Stimulated activated naive CD4-positive, alpha-beta T cell (primary cell): Measurements from ENCODE around the gene DNAH5.
"Not testable (repeated sequence)": the region's sequence is repeated elsewhere in the genome, so short reads cannot be mapped to it uniquely, and the experiment has no call there.

Experiments used
- DNase-seq, 6 experiments: peaks; one replicate each; lab custom pipeline; 2025; lab: John Stamatoyannopoulos, UW

The DNAH5 gene, protein sequence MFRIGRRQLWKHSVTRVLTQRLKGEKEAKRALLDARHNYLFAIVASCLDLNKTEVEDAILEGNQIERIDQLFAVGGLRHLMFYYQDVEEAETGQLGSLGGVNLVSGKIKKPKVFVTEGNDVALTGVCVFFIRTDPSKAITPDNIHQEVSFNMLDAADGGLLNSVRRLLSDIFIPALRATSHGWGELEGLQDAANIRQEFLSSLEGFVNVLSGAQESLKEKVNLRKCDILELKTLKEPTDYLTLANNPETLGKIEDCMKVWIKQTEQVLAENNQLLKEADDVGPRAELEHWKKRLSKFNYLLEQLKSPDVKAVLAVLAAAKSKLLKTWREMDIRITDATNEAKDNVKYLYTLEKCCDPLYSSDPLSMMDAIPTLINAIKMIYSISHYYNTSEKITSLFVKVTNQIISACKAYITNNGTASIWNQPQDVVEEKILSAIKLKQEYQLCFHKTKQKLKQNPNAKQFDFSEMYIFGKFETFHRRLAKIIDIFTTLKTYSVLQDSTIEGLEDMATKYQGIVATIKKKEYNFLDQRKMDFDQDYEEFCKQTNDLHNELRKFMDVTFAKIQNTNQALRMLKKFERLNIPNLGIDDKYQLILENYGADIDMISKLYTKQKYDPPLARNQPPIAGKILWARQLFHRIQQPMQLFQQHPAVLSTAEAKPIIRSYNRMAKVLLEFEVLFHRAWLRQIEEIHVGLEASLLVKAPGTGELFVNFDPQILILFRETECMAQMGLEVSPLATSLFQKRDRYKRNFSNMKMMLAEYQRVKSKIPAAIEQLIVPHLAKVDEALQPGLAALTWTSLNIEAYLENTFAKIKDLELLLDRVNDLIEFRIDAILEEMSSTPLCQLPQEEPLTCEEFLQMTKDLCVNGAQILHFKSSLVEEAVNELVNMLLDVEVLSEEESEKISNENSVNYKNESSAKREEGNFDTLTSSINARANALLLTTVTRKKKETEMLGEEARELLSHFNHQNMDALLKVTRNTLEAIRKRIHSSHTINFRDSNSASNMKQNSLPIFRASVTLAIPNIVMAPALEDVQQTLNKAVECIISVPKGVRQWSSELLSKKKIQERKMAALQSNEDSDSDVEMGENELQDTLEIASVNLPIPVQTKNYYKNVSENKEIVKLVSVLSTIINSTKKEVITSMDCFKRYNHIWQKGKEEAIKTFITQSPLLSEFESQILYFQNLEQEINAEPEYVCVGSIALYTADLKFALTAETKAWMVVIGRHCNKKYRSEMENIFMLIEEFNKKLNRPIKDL (N-terminal part only)

DNA sequence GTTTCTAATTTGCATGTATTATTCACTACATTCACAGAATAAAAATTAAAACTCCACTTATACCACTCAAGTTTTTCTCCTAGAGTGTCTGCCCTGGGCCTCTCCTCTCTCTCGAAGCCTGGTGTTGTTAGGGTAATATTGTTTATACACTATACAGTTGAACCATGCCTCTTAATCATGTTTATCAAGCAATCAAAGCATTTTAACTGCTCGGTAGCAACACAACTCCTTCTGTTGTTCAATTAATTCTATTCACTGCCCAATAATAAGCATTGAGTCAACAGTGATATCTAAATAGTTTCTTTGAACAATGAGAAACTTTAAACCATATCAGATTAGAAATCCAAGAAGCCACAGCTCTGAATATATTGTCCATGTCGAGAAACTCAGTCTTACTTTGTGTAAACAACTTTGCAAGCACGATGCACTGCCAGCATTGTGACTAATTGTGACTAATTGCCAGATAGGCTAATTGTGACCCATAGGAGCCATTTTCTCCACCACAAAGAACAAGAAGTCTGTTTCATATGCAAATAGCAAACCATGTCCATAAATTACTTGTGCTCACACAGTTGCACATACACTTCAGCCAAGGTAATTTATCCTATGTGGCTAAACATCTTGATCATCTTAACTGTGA is at the start of gene DNAH5:
Gene DNAH5 (minus strand): TSS at position 129 of the 640 bp plus-strand sequence. CDS start 250 bp downstream, outside the sequence.
- DNase-seq, result no peak

DNA sequence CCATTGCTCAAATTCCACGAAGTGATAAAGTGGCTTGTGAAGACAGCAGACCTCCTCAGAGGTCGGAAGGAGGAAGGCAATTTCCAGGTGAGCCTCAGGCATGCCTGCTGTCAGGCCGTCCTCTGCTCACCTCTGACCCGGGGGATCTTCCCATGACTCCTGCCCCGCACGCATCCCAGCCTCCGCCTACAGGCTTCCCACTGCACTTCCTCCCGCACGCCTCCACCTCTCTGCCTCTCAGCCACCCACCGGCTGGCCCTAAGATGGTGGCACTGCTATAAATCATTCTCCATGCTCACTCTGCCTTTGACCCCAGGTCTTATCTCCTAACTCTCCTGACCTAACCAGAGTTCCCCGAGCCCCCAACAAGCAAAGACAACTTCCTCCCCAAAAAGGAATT is 49.4 kb upstream of the DNAH5 start:
- DNase-seq, result no peak

DNA sequence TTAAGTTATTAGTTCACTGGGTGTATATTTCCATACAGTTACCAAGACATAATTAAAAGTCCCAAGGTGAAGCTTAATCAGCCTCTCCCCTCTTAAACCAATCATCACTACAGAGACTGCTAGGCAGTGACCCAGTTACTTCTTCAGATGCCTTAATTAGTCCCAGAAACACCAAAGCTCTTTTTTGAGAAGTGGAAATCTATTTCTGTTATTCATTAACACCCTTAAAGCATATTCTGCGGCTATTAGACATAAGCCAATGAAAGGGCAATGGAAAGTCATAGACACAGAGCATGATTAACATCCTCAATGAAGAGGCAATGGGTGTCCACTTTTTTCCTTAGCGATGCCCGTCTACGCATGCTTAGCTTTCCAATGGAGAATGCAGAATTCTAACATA is 48.3 kb upstream of the DNAH5 start:
- DNase-seq, result no peak

DNA sequence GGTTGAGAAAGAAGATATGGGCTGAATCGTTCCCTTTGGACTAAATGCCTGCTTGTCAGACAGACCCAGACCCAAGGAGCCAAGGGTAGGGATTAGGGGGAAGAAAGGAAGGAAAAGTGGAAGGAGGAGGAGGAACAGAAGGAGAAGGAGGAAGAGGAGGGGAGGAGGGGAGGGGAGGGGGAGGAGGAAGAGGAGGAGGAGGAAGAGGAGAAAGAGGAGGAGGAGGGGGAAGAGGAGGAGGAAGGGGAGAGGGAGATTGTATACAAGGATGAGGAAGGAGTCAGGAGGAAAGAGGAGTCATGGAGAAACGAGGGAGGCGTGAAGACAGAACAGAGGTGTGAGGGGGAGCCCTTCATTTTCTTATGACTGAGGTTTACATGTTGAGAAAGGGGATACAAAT is 46.9 kb upstream of the DNAH5 start:
- DNase-seq, result no peak

DNA sequence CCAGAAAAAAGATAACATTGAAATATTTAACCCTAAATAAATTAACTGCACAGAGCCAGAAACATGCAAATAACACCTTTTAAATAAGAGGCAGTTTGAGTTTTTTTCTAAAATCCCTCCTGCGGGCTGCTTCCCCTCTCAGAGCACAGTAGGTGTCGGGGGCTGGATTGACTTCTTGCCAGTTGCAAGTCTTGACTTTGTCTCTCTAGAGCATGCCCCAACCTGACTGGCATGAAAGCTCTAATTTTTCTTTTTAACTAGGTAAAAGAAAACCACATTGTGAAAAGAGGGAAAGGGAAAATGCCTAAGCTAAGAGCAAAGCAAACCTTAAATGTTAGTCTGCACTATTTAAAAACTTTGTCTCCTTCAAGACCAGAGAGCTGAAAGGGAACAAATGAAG is 46.4 kb upstream of the DNAH5 start:
- DNase-seq, result no peak

DNA sequence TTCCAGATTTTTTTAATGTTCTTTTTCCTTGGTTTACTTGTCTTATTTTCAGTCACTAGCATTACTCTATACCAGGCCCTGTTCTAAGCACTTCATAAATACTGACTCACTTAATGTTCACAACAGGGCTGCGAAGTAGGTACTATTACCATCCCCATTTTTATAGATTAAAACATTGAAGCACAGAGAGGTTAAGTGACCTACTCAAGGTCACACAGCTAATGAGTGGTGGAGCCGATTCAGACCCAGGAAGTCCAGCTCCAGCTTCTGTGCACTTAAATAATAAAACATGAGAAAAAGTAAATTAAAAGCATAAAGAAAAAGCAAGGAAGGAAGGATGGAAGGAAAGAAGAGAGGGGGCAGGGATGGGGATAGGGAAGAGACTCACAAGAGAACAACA is 45.3 kb upstream of the DNAH5 start:
- no peak for DNase-seq

DNA sequence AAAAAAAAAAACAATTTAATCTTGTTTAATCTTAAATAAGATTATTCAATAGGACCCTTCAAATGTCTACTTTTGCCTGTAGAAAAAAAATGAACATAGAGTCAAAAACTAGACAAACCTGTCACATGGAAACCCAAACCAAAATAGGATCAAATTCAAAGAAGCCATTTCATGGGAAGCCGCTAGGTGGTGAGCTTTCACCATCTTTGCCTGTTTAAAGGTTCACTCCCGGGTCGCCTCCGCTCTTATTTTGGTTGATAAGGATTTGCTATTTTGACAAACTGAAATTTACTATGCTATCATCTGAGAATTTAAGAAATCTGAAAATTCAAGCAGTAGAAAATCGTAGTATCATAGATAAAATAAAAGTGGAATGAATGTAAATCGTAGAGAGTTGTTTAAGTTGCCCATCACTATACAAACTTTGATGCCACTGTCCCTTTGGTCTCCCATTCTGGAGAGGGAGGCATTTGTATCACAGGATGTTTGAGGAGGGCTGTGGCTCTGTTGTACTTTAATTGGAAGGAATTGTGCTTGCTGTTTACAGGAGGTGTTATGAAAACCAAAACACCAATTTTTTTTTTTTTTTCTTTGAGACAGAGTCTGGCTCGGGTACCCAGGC is 43.5 kb upstream of the DNAH5 start:
- DNase-seq, result no peak

DNA sequence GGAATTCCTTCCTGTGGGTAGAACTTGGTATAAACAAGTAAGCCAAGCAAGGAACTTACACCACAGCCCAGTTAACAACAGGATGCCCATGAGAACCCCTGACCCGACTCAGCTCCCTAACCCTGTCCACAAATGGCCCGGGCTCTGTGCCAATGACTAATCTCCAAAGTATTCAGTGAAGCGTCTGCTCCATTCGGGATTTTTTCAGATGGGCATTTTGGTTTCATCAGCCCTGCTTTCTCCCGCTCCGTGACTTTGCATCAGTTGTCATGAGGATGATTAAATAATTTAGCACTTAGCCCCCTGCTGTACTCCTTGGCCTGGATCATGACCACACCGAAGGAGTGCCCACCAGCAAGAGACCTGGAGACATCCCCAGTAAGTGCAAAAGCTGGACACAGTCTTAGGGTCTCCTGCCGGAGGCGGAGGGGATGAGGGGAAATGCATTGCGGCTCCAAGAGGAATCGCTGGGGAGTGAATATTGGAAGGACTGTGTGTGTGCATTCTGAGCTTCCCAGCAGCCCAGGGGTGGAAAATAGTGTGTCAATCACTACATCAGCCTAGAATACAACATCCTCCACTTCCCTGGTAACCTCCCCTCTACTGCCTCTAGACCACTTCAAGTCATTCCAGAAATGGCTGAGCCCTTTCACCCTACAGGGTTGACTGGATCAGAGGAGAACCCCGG is 41.4 kb upstream of the DNAH5 start:
- DNase-seq, result no peak

DNA sequence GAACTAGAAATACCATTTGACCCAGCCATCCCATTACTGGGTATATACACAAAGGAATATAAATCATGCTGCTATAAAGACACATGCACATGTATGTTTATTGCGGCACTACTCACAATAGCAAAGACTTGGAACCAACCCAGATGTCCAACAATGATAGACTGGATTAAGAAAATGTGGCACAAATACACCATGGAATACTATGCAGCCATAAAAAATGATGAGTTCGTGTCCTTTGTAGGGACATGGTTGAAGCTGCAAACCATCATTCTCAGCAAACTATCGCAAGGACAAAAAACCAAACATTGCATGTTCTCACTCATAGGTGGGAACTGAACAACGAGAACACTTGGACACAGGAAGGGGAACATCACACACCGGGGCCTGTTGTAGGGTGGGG is 40.4 kb upstream of the DNAH5 start:
- not testable (repeated sequence) for DNase-seq

DNA sequence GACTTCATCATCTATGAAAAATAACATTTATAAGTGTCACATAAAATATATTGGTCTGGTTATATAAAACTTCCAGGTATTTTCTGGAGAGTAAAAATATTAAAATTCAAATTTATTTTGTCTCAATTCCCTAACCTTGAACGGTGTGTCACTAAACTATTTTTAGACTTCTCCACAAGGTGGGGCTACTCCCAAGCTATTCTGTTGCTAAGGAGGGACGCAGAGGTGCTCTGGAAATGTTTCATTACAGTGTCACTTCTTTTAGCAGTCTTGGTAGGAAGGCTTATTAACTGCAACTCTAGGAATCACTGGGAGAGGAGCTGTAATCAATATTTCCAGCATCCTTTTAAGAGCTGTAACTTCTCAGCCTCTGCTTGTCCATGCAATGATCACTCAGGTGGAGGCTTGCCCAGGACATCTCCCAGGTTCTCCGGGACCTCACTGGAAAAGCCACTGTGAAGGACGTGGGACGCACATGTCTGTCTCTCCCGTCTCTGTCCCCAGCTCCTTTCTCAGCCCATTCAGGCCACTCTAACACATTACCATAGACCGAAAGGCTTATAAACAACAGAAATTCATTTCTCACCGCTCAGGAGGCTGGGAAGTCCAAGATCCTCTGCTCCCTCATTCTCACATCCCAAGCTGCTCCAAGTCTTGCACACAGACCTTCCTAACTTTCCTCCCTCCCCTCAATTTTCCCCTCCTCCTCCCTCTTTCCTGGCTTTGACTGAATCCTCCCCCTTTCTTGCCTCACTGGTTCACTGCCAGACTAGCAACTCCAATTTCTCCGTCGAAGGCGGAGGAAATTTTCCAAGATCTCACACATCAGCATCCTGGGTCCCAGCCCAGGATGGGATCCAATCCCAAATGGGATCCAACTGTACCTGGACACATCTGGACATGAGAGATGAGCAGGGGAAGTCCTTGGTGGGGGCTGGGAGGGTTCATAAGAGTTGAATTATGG is 32.7 kb upstream of the DNAH5 start:
- DNase-seq, result no peak

DNA sequence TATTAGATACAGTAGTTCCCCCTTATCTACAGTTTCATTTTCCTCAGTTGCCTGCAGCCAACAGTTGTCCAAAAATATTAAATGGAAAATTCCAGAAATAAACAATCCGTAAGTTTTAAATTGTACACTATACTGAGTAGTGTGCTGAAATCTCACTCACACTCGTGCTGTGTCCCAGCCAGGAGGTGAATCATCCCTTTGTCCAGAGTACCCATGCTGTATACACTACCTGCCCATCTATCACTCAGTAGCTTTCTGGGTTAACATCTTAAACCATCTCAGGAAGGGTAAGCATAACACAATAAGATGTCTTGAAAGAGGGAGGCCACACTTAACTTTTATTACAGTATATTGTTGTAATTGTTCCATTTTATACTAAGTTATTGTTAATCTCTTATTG is 31.7 kb upstream of the DNAH5 start:
- no peak for DNase-seq

DNA sequence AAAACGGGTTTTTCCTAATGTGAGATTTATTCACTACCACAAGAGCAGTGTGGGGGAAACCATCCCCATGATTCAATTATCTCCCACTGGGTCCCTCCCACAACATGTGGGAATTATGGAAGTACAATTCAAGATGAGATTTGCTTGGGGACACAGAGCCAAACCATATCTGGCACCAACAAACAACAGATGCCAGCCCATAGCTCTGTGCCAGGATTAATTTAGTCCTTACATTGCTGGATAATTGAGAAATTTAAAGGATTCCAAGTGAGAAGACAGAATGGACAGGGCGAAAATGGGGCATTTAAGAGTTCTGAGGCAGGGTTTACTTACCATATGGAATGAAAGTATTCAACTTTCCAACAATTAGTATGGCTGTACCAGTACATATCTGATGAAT is 30.8 kb upstream of the DNAH5 start:
- DNase-seq, result no peak

DNA sequence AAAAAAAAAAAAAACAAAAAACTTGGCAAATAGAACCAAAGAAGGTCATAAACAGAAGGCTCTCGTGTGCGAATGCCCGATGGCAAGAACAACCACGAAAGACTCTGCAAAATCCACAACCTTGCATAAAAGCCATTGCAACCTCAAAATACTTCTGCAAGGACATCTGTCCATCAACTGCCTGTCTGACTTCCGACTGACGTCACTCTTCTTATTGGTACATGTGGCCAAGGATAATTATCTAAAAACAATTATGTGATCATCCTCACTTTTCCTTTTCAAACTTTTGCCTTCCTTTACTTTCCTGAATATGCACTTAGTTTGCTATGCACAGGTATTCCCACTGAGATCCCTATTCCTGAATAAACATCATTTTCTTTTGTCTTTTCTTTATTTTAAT is 29.2 kb upstream of the DNAH5 start:
- DNase-seq, result no peak

DNA sequence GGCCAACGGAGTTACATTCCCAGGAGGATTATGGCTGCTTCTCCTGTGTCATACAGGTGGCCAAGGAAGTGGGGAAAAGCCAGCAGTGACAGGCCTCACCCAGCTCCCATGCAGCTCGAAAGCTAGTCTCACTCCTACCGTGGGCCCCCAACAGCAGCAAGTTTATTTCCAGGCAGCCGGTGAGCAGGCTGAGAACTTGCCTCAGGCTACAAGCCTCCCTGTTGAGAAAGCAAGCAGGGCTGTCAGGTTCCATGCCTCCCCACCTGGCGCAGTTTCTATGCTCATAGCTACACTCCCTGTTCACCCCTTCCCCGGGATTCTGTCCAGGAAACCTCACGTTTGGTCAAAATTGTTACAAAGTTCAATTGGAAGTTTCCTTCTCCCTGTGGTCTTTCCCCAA is 27.5 kb upstream of the DNAH5 start:
- DNase-seq, result no peak

DNA sequence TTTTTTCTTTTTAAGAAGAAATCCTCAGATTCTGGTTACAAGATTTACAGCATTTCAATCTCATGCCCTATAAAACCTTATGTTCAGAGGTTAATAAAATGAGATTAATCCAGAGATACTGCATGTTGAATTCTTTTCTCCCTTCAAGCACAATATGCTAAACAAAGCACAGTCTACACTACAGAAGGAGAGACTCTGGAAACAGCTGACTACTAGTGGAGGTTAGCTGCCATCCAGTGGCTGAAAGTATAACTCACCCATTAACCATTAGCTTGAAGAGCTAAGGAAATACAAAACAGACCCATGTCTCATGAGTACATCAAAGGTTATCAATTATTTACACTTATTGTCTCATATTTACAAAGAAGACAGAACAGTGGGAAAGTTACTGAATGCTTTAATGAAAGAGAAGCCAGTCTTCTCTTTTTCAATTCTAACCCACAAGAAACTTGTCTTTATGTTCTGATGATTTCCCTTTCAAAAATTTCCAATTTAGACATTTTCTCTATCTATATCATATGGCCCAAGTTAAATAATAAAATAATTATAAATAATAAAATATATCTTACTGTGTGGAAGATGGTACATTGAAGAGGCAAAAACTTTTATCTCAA is 12.7 kb upstream of the DNAH5 start:
- no peak for DNase-seq

DNA sequence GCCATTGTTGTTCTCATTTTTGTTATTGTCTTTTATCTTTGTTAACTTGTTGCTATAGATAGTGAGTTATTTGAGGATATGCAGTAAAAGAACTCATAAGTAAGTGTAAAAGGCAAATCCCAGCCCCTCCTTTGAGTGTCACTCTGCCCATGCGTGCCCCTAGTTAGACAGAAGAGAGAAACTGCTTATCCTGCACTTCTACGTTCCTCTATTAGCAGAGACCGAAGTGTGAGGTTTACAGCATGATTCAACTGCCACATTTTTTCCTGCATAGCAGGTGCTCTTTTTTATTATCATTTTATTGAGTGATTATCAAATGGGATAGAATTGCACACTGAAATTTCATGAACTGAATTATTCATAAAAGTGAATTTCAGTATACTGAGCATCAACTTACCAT is 12.0 kb upstream of the DNAH5 start:
- no peak for DNase-seq

DNA sequence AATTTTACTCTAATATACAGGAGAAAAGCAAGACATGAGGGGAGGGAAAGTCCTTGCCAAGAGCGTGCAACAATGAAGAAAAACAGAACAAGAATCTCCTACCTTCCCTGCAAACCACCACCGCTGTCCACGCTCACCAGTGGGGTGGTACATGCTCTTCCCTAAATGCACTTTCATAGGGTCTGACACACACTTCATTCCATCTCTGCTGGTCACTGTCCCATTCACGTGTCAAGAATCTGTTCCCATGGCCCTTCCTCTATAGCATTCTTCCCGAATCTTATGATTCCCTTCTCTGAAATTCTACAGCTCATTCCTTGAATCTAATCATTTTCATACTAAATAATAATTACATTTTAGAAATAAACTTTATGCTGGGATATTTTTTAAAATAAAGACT is 11.4 kb upstream of the DNAH5 start:
- no peak for DNase-seq

DNA sequence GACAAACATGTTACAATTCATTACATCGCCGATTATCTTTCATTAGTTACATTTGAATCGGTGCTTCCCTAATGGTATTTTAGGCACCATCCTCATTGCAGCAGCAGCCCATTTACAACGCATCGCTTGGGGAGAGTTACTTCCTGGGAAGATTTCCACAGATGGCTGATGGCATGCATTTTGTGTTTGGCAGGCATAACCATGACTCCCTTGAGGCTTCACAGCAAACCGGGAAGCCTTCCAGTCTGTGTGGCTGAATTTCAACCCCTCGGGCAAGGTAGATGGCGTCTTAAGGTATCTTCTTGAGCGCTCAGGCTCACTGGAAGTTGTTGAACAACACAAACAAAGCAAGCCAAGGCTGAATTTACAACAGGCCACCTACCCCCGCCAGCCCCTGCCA is 1.6 kb upstream of the DNAH5 start:
- DNase-seq, result no peak

DNA sequence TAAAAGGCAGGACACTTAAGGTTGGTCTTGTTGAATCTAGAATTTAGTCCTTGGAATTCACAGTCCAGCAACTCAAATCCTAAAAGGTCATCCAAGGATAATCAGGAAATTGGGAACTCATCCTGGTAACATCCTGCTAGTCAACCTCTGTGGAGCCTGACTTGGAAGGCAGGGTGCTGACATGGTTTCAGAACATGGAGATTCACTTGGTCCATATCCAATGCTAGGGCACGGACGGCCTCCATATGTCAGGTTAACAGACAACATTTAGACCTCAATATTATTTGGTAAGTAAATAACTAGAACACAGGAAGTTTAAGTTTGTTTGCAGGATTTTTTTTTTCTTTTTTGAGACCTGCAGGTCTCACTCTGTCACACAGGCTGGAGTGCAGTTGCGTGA is 783 bp upstream of the DNAH5 start:
- DNase-seq, result no peak
